ENCODE data around the gene PIM2. TPM values are rescaled to one million over a fixed set of nuclear protein-coding genes. Genes with fewer than 3 reads are reported as not detected.

Gene PIM2
- total RNA-seq = 5.6 and 7.4 TPM in 2 replicates

DNA sequence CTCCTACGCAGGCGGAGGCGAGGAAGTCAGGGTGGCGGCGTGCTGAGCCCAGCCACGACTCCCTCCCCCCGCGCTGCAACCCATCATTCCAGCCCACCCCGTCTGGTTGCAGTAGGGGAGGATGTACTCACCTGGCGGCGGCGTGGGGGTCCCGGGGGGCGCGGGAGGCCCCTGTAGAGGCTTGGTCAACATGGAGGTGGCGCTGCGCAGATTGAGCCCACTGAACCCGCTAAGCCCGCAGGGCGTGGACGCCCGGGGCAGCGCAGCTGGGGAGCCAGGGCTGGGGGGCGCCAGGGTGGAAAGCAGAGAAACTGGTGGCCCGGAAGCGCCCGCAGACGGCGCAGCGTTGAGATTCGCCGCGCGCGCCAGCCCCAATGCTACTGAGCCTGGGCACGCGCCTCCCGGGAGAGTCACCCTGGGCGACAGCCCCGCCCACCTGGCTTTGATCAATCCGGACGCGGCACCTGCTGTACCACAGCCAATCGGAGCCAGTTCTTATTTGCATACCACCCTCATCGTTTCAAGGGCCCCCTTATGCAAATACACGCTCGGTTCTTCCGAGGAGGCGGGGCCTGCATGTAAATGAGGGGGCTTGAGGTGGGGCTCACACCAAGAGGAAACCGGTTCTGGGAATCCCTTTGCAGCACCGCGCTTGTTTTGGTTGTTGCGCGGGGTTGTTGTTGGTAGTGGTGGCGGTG lies at the start of gene PIM2:
Gene PIM2 (minus strand): TSS at position 382 of the 698 bp plus-strand sequence. CDS start 190 bp downstream, at position 192.

GRCh38 chrX:48957477-48957826 lies 38.6 kb upstream of the PIM2 start, which contains the start of gene OTUD5:
Gene OTUD5, minus strand, starts transcription at chrX:48957607. Its CDS starts 37 bp downstream, at chrX:48957570.

GRCh38 chrX:48911412-48912182 lies 7.2 kb downstream of the PIM2 start, which contains the start of gene SLC35A2:
Gene SLC35A2, minus strand, starts transcription at chrX:48911646. Its CDS starts 10 bp downstream, at chrX:48911636.

DNA sequence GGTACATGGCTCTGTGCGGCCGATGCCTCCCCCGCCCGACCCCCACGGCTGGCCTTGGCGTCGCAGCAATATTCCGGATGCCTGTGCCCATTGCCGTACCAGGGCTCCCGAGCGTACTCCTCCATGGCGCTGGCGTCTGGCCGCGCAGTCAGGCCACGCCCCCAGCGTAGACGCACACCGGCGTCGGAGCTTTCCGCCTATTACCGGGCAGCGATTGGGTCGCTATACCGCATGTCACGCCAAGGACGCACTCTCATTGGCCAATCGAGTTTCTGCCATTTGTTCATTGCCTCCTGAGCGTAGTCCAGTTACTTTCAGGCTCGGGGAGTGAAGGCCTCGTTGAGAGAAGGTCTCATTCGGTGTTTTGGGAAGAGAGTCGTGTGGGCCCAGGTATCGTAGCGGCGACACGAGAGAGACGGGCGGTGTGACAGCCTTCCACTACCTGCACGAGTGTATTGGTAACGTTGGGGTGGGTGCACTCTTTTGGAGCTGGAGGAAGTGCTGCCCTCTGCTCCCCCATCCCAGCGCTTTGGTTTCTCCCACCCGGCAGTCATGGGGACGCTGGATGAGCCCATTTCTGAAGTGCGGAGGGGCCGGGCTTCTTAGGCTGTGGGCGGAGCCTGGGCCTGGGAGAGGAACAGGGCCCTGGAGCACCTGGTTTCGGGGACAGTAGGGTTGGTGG lies 21.1 kb downstream of the PIM2 start, which contains the start of the genes PQBP1 and TIMM17B:
Gene PQBP1 (plus strand): TSS at position 306 of the 682 bp plus-strand sequence. CDS start 580 bp downstream, outside the sequence.
Gene TIMM17B (minus strand): TSS at position 144 of the 682 bp plus-strand sequence. CDS start 19 bp downstream, at position 125.

Small RNA genes within 50 kb of the gene (small RNA-seq; reads per million reads assigned to genes)
- not detected for gene RNU6-722P

Other genes with a start within 250 kb of the PIM2 start
- gene WAS, start 235.2 kb downstream of the PIM2 start, total RNA-seq = 0.07 TPM in 1 of 2 replicates, not detected in the other
- 11.0 and 15.8 TPM in 2 replicates for gene SUV39H1, start 222.3 kb downstream of the PIM2 start, total RNA-seq
- not detected in 2 replicates for gene GLOD5, start 157.3 kb downstream of the PIM2 start, total RNA-seq
- not detected in 2 replicates for gene GATA1, start 132.4 kb downstream of the PIM2 start, total RNA-seq
- 20.6 and 28.7 TPM in 2 replicates for gene HDAC6, start 117.0 kb downstream of the PIM2 start, total RNA-seq
- gene ERAS, start 92.5 kb downstream of the PIM2 start, total RNA-seq = not detected in 2 replicates
- not detected in 2 replicates for gene PCSK1N, start 83.4 kb downstream of the PIM2 start, total RNA-seq
- 16.8 and 19.9 TPM in 2 replicates for gene TIMM17B, start 21.3 kb downstream of the PIM2 start, total RNA-seq
- 46.6 and 49.9 TPM in 2 replicates for gene PQBP1, start 21.1 kb downstream of the PIM2 start, total RNA-seq
- gene SLC35A2, start 7.4 kb downstream of the PIM2 start, total RNA-seq = 13.0 and 14.1 TPM in 2 replicates
- gene OTUD5, start 38.6 kb upstream of the PIM2 start, total RNA-seq = 25.0 and 27.6 TPM in 2 replicates
- gene KCND1, start 52.8 kb upstream of the PIM2 start, total RNA-seq = 0.13 and 0.36 TPM in 2 replicates
- gene GRIPAP1, start 83.2 kb upstream of the PIM2 start, total RNA-seq = 17.4 and 21.1 TPM in 2 replicates
- gene TFE3, start 124.3 kb upstream of the PIM2 start, total RNA-seq = 25.9 and 36.5 TPM in 2 replicates
- 1.1 and 1.2 TPM in 2 replicates for gene CCDC120, start 140.0 kb upstream of the PIM2 start, total RNA-seq
- 7.8 and 12.3 TPM in 2 replicates for gene PRAF2, start 155.0 kb upstream of the PIM2 start, total RNA-seq
- gene WDR45, start 160.9 kb upstream of the PIM2 start, total RNA-seq = 25.5 and 25.7 TPM in 2 replicates
- 17.8 and 19.5 TPM in 2 replicates for gene GPKOW, start 204.7 kb upstream of the PIM2 start, total RNA-seq
- 0.36 and 0.40 TPM in 2 replicates for gene MAGIX, start 243.7 kb upstream of the PIM2 start, total RNA-seq

Data from thoracic aorta endothelial cell (primary cell).